NCI-H1694 treated with DMSO at 0.1 percent for 48 hours (cell line): ENCODE measurements around the gene PACS2.
"Not testable (repeated sequence)": the region's sequence is repeated elsewhere in the genome, so short reads cannot be mapped to it uniquely, and the experiment has no call there.

ENCODE experiments used
- DNase-seq: peaks from one replicate; lab custom pipeline; 2025; lab: John Stamatoyannopoulos, UW

The PACS2 gene

DNA sequence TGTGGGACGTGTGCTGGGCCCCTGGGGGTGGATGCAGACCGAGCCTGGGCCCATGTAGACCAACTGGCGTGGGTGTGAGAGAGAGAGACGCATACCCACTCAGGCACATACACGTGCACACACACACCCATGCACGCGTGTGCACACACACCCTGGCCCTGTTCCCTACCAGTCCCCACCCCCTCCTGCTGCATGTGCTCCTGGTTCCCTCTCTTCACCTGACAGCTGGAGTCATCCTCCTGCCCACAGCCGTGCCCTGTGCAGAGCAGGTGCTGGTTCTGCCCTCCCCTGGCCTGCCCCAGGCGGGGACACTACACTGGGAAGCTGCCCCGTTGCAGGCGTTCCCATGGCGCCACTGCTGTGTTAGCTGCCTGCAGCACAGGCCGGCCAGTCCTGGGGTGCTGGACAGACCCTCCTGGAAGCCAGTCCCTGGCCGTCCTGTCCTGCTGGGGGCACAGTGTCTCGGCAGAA is 18.5 kb downstream of the PACS2 start:
- no peak for DNase-seq

DNA sequence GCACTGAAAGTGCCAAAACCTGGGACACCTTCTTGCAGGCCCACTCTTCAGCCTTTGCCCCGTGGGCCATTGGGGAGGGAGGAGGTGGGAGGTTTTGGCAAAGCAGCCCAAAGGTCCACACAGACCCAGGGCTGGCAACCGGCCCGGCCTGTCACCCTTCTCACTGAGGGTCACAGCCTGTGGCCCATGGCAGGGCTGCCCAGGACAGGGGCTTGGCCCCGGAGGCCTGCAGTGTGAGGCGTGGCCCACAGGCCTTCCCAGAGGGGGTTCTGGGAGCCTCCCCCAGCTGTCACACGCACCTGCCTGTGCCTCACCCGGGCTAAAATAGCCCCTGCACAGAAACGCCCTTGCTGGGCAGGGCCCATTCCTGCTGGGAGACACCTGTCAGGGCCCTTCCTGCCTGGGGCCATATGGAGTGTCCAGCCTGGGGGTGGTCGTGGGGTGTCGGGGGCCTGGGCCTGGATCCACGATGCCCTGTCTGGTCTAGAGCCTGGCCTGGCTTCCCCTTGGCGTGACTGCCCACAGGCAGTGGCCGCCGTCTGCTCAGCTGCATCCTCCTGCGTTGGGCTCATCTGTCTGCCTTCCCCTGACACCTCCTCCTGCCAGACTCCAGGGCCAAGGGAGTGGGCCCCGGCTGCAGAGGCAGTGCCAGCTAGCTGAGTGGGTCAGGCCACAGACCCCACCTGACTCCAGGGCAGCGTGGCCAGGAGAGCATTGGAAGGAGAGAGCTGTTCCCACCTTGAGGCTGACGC is 19.2 kb downstream of the PACS2 start:
- DNase-seq = no peak

DNA sequence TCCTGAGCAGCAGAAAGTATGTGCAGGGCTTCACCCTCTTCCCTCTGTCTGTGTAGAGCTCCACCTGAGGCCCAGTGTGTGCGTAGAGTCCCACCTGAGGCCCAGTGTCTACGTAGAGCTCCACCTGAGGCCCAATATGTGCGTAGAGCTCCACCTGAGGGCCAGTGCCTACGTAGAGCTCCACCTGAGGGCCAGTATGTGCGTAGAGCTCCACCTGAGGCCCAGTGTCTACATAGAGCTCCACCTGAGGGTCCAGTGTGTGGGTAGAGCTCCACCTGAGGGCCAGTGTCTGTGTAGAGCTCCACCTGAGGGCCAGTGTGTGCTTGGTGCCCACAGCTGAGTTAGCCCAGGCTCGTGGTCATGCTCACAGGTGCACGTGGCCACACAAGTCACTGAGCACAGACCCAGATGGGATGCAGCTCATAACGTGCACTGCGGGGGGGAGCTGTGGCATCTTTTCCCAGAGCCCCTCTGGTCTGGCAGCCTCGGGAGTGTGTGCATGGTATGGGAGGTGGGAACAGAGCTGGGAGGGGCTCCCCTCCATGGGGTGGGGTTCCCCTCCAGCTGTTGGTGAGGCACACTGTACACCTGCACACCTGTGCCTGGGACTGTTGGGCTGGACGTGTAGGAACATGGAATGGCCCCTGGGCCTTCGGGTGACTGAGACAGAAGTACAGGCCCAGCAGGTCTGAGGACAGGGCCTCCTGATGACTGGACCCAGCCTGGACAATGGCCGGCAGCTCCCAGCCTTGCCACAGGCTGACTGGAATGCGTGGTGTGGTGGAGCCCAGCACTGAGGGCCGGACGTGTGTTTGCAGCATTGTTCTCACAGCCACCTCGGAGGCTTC is 20.1 kb downstream of the PACS2 start:
- no peak for DNase-seq

DNA sequence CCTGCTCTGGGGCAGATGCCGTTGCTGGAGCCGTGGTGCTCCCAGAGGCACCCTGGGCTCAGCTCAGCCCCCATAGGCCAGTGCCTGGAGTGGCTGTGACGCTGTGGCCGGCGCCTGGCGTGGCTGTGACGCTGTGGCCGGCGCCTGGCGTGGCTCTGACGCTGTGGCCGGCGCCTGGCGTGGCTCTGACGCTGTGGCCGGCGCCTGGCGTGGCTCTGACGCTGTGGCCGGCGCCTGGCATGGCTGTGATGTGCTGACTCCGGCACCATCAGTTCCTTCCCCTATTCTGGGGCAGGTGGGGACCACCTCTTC is 20.6 kb downstream of the PACS2 start:
- DNase-seq = not testable (repeated sequence)

DNA sequence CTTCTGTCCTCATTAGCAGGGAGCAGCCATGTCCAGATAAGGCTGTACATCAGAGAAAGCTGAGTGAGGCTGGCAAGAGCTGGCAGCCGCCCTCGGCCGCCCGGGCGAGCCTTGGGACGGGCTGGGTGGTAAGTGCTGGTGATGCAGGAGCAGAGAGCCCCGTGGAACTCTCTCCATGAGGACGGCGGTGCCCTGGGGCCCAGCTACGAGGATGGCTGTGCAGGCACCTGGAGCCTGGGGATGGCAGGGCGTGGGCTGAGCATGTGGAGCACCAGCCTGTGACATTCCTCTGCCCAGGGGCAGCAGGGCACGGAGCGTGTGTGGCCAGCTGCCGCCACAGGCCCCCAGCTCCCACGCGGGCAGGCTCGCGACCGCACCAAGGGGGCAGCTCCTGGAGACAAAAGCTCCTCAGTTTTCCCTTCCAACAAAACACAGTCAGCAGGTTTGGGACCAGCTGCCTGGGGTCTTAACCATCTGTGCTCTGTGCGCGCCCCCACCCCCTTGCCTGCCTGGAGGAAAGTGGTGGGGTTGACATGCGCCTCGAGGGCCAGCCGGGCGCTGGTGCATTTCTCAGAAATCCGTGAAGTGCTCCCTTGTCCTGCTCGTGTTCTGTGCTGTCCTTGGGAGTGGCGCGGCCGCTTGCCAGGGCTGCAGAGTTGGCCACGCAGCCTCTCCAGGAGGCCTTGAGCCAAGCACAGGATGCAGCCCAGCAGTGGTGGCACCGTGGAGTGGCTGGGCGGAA is 21.4 kb downstream of the PACS2 start:
- DNase-seq = peak; percentile 93

DNA sequence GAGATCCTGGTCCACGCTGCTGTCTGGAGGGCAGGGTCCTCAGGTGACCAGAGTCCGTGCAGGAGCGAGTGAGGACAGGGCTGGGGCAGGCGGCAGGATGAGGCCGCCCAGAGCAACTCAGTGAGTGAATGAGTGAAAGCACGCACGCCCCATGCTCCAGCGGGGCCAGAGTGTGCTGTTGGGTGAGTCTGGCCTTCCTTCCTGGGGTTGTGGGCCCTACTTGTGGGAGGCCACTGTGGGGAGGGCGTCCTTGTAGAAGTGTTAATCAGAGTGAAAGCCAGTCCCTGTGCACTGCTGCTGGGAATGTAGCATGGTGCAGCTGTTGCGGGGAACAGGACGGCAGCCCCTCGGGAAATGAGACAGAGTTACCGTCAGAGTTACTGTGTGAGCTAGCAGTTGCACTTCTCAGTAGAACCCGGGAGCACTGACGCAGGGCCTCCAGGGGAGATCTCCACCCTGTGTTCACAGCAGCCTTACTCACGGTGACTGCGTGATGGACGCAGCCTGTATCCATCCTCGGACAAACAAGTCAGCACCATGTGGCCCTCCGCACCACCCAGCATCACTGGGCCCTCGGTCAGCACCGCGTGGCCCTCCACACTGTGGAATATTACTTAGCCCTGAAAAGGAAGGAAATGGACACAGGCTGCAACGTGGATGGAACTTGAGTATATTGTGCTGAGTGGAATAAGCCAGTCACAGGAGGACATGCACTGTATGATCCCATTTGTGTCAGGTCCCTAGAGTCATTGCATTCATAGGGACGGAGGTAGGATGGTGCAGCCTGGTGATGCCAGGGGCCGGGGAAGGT is 22.1 kb downstream of the PACS2 start:
- peak; percentile 36 for DNase-seq

DNA sequence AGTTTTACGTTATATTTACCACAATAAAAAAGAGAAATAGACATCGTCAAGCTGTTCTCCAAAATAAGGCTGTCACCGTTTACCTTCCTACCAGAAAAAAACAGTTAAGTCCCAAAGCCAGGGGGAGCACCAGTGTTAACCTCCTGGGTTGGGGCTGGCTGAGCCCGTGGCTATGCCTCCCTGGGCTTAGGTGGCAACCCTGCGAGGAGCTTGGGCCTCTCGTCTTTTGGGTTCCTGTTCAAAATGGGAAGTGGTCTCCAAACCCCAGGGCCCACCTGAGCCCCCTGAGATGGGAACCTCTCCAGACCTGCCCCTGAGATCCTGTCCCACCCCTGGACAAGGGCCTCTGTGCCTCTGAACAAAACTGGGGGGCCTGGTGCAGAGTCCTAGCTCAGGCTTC is 22.9 kb downstream of the PACS2 start:
- no peak for DNase-seq

DNA sequence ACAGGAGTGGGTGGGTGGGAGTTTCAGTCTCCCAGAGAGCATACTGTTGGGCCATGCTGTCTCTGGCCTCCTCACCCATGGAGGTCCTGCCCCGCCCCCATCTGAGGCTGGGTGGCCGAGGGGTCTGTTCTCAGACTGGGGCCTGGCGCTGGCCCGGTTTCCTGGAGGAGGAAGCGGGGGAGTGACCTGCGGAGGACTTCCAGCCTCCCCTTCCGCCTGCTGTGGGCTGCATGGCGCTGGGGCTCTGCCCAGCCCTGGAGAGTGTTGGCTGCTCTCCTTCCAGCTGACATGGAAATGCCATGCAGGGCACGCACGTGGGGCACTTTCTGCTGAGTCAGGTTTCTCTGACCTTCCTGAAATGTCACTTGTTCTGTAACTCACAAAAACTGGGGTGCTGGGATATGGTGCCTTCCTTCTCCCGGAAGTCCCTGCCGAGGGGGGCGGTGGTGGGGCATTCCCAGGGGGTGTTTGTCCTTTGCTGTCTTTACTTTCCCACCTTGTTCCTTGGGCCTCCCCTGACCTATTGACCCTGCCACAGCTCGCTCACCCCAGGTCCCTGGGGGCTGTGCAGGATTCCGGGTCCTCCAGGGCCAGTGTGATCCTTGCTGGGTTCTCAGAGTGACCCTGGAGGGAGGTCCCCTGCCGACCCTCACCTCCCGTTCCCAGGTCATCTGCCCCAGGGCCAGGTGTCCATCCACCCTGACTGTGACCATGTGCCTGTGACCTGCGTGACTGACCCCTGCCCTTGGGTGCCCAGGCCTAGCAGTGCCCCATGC is 23.6 kb downstream of the PACS2 start:
- no peak for DNase-seq

DNA sequence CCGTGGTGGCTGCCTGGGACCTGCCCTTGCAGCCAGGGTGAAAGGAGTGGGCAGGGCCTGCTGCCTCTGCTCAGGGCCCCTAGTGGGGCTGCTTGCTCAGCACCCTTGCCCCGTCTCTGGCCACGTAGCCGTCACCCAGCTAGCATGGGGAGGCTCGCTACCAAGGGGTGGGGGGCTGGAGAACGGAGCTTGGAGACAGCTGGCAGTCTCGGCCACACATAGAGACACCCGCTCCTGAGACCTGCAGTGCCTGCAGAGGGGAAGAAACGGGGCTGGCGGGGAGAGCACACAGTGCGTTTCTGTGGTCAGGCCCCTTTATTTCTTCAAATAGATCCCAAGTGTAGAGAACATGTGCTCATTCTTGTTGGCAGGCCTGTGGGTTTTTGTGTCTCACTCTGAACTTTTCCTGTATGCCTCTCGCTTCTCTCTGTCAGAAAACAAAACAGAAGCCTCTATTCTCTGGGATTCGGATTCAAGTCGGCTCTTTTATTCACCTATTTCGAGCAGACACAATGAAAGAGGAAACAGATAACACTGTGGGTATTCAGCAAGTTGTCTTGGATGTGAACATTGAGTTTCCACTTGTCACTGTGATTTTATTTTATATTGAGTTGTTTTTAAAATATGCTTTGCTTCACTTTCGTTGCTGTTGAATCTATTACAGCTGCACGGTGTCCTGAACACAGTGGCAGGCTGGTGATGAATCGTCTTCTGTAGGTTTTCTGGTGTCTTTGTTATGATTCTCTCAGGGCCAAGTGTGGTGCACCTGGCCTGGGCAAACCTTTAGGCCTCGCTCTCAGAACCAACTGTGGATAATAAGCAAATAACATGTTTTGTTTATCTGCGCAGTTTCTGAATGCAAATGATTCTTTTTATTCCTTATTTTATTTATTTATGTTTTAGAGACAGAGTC is 26.5 kb downstream of the PACS2 start:
- peak; percentile 70 for DNase-seq

DNA sequence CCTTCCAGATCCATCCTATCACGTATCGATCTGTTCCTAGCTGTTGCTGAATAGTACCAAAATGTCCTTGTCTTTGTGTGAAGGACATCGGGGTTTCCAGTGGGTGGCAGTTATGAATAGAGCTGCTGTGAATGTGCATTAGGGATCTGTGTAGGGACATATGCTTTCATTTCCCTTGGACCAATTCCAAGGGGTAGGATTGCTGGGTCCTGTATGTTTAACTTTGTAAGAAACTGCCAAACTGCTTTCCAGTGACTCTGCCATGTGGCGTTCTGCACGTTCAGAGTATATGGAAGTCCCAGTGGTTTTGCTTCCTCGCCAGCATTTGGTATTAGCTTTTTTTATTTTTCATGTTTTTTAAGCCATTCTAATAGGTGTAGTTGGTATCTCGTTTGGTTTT is 28.6 kb downstream of the PACS2 start:
- DNase-seq = peak; percentile 100

DNA sequence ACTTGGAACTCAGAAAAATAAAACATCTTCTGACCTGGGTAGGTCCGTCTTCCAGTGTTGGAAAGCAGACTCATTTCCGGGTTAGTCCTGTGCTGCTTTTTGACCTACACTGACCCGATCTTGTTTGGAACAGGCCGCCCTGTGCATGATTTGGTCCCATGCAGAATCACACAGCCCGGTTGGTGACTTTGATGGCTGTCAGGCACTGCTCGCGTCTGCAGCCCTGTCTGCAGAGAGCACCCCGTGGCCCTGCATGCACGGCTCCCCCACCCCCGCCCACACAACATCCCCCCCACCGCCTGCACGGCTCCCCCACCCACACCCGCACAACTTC is 31.6 kb downstream of the PACS2 start:
- DNase-seq = no peak

DNA sequence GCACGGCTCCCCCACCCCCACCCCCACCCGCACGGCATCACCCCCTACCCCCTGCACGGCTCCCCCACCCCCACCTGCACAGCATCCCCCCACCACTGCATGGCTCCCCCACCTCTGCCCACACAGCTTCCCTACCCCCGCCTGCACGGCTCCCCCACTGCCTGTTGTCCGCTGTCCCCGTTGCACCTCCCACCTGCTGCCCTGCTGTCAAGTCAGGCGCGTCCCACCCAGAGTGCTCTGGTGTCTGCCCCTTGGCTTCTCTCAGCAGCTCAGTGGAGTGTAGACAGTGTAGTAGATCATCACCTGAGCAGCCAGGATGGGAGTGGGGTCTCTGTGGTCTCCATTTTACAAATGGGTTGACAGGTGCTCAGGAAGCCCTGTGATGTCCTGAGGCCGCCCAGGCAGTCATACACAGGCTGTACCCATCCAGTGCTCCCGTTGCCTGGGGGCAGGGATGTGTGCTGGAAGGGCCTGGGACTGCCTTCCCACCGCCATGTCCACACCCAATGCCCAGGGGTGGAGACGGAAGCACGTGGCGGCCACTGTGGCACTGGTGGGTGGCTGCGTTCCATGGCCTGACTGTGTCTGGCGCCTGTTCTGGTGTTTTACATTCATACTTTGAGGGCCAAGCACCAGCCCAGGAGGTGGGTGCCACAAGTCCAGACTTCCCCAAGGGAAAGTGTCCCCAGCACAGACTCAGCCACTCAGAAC is 32.5 kb downstream of the PACS2 start:
- DNase-seq = no peak

DNA sequence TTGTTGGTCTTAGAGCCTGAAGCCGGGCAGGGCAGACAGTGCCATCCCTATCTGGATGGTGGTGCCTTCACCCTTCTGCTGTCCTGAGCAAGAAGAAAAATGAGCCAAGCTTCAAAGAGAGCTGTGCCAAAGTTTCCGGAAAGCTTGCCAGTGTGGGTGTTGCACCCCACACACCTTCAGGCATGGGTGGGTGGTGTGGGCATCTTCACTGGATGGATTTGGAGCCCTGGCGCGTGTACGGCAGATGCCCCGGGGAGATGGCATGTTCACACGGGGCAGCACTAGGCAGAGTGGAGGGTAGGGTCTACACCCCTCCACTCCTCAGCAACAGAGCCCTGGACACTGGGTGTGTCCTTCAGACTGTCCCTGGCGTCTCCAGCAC is 33.0 kb downstream of the PACS2 start:
- no peak for DNase-seq

DNA sequence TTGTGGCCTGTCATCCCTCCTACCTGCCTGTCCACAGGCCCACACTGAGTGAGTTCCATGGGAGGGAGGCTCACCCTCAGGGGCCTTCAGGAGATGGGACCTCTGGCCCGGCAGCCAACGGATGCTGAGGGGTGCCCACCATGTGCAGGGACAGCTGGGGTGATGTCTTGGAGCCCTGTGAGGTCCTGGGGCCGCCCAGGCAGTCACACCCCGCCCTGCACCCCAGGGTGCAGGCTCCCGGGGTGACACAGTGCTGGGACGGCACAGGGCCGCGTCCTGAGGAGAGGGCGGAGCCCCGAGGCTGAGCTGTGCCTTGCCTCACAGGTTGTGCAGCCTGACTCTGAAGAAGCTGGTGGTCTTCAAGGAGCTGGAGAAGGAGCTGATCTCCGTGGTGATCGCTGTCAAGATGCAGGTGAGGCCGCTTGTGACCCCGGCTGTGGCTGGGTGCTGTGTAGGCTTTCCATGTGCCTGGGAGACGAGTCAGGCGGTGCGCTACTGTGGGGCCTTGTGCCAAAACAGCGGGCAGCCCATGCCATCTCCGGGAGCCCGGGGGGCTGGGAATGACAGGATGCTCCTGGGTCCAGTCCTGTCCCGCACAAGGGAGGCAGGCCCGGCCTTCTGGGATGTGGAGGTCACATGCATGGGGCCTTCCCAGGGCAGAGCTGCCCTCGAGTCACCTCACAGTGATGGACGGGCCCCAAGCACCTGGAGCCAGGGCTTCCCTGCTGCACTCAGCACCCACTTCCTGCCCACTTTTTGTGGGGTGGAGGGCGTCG is 33.8 kb downstream of the PACS2 start:
- DNase-seq = no peak

DNA sequence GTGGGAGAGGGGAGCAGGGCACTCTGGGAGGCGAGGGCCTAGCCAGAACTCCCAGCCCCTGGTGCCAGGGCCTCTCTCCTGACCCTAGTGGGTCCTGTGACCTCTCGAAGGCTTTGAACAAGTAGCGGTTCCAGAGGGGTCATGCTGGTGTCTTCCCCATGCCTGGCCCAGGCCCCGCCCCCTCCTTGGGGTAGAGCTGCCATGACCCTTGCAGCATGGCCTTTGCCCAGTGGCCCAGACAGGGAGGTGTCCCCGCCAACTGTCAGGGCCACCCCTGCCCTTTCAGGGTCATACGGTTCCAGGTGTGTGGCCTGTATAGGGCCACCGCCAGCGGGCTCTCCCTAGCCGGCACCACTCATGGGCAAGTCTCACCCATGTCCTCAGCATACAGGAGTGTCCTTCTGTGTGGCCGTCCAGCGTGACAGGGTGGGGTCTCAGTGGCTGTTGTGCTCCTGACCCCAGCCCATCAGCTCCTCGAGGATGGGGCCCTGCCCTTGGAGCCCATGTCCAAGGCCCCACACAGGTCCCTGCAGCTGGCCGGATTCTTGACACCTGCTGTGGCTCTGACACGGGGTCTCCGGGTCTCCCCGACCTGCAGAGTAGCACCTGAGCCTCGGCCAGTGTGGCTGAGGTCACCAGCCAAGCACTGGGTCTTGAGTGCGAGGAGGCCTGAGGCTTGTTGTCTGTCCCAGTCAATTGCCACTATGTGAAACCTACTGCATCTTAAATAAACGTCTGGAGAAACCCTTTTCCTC is 34.6 kb downstream of the PACS2 start:
- DNase-seq = no peak

DNA sequence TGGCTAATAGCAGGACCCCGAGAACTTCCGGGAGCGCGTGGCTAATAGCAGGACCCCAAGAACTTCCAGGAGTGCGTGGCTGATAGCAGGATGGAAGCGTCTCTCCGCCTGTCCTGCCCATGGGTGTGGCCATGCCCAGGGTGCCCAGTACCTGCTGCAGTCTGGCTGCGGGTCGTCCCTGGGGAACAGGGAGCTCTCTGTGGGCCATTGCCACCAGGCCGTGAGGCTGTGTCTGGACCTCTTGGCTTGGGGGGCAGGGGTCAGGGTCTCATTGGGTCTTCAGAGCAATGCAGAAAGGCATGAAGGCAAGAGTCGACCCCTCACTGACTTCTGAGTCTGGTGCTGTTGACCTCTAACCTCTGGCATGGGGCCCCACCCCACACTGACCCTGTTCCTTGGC is 35.4 kb downstream of the PACS2 start:
- DNase-seq = no peak

DNA sequence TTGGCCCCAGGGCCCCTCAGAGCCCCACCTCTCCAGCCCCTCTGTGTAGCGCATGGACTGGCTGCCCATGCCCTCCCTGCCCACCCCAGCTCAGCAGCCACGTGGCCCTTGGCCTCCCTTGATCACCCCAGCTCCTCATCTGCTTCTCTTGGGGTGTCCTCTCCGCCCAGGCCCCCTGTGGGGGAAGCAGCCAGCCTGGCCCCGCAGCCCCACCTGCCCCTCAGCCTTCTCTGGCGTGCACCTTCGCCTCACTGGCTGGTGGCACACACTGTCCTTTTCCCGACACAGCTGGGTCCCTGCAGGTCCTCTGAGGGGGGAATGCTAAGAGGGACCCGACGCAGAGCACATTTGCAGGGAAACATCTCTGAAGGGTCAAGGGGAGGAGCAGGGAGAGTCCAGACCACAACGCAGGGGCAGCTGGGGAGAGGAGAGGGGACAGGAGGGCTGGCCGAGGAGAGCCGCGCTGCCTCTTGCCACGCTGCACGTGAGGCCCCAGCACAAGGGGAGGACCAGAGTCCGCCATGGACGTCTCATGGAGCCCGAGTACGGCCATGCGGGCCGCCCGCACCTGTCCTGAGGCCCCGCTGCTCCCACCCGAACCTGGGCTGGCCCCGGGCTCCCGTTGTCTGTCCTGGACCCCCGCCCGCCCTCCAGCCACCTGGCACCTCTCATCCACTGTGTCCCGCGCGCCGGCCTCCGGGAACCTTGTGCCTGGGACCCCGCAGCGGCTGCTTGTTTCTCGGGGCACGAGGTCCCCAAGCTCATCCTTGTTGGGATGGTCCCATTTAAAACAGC is 36.1 kb downstream of the PACS2 start:
- no peak for DNase-seq
